ENCODE results near the gene GRIK4. TPM values are rescaled to one million over a fixed set of nuclear protein-coding genes. Genes with fewer than 3 reads are reported as not detected.

The GRIK4 gene
- total RNA-seq, 1 donor from 2014 or later: 0.89 TPM

DNA sequence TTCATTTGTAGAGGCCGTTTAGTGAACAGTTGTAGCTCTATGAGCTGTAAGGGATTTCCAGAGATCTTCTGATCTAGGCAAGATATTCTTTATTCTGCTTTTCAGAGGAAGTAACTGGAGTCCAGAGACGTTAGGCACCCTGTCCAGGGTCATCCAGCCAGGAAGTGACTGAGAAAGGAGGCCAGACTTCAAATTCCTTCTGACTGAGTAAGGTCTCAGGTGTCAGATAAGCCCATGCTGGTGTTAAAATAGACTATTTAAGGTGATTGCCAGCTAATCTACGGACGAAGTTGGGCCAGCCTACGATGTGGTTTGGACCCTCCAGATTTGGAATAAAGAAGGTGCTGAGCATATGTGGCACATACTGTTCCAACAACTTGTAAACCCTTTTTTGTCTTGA lies 54.6 kb downstream of the GRIK4 start:
- Mint-ChIP-seq H3K4me3 (peak overlapping the region; percentile 44), H3K4me1 (peaks cover 36% of the 10 kb centered on the region), H3K9me3 (no peaks in the 10 kb centered on the region), H3K27me3 (ENCODE audit: low read depth) (peaks cover 27% of the 10 kb centered on the region), H3K36me3 (ENCODE audit: low read depth) (no peaks in the 10 kb centered on the region), H3K27ac (ENCODE audit: unreplicated experiment) (no peak overlapping the region)
- TF ChIP-seq, protein P1, sequence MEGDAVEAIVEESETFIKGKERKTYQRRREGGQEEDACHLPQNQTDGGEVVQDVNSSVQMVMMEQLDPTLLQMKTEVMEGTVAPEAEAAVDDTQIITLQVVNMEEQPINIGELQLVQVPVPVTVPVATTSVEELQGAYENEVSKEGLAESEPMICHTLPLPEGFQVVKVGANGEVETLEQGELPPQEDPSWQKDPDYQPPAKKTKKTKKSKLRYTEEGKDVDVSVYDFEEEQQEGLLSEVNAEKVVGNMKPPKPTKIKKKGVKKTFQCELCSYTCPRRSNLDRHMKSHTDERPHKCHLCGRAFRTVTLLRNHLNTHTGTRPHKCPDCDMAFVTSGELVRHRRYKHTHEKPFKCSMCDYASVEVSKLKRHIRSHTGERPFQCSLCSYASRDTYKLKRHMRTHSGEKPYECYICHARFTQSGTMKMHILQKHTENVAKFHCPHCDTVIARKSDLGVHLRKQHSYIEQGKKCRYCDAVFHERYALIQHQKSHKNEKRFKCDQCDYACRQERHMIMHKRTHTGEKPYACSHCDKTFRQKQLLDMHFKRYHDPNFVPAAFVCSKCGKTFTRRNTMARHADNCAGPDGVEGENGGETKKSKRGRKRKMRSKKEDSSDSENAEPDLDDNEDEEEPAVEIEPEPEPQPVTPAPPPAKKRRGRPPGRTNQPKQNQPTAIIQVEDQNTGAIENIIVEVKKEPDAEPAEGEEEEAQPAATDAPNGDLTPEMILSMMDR (conservative IDR thresholded peaks at IDR 0.05): no peak
- no peak for DNase-seq (ENCODE audit: low read depth, low spot score)

DNA sequence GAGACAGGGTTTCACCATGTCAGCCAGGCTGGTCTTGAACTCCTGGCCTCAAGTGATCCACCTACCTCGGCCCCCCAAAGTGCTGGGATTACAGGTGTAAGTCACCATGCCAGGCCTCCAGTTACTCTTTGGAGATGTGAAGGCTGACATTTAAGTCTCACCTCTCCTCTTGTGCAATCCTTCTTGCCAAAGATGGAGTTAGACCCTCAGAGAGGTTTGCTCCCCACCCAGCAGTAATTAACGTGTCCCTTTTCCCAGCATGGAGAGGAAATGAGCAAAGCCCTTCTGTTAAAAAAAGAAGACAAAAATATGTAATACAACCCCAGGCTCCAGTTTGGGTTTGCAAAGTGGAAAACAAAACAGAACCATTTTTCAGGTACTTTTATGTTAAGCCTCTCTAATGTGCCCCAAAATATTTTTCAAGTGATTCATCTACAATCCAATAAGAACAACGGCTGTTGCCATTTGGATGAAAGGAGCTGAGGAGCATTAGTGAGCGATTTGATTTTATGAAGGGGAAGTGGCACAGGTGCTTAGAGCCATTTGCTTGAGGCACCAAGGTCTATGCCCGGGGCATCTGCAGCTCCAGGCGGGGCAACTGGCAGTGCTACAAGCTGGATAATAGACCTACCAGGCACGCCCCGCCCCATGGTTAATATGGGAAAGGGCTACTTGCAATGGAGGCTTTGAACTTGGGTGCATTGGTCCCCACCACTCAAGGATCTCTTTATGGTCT lies 57.2 kb downstream of the GRIK4 start:
- Mint-ChIP-seq H3K4me3 (no peak overlapping the region), H3K4me1 (peaks cover 16% of the 10 kb centered on the region), H3K27me3 (ENCODE audit: low read depth) (peaks cover 15% of the 10 kb centered on the region), H3K36me3 (ENCODE audit: low read depth) (no peaks in the 10 kb centered on the region), H3K9me3 (no peaks in the 10 kb centered on the region), H3K27ac (ENCODE audit: unreplicated experiment) (no peak overlapping the region)
- DNase-seq (ENCODE audit: low read depth, low spot score): no peak
- TF ChIP-seq, protein P1 (conservative IDR thresholded peaks at IDR 0.05): no peak

DNA sequence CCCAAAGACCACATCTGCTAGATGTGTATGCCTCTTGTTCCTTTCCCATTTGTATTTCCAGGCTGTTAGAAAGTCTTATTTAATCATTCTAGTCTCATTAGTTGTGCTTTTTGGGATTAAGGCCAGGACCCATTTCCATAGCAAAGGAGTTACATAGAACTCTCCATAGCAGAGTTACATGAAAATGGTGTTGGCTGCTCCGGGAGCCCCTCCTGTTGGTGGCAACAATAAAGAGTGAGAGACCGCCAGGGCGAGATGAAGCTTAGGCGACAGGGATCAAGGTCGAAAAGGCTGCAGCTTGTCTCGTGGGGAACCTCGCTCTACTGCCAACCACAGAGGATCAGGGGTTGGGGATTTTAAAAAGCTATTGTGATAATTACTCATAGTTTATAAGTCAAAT lies 58.3 kb downstream of the GRIK4 start:
- Mint-ChIP-seq H3K4me1 (peaks cover 13% of the 10 kb centered on the region), H3K4me3 (no peak overlapping the region), H3K27me3 (ENCODE audit: low read depth) (peaks cover 14% of the 10 kb centered on the region), H3K9me3 (no peaks in the 10 kb centered on the region), H3K27ac (ENCODE audit: unreplicated experiment) (no peak overlapping the region), H3K36me3 (ENCODE audit: low read depth) (no peaks in the 10 kb centered on the region)
- TF ChIP-seq, protein P1 (conservative IDR thresholded peaks at IDR 0.05): no peak
- no peak for DNase-seq (ENCODE audit: low read depth, low spot score)

DNA sequence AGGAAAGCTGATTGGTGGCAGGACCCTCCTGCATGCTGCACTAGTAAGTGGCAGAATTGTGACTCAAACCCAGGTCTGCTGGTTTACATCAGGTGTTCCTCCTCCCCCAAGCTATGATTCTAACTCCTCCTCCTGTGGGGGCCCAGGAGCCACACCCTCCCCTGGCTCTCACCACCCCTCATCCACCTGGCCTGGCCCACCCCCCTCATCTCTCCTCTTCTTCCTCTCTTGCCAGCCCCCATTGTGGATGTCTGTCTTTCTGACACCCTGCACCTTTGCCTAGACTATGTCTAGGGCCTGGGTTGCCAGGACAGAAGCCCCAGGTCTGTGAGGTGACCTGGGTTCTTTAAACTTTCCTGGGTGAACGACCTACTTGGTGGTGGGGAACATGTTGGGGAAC lies 59.9 kb downstream of the GRIK4 start:
- H3K4me1 Mint-ChIP-seq: no peaks in the 10 kb centered on the region
- H3K9me3 Mint-ChIP-seq: no peaks in the 10 kb centered on the region
- H3K27me3 Mint-ChIP-seq (ENCODE audit: low read depth): peaks cover 9% of the 10 kb centered on the region
- H3K4me3 Mint-ChIP-seq: no peak overlapping the region
- TF ChIP-seq, protein P1 (conservative IDR thresholded peaks at IDR 0.05): no peak
- no peaks in the 10 kb centered on the region for H3K36me3 Mint-ChIP-seq (ENCODE audit: low read depth)
- DNase-seq (ENCODE audit: low read depth, low spot score): no peak
- H3K27ac Mint-ChIP-seq (ENCODE audit: unreplicated experiment): no peak overlapping the region

DNA sequence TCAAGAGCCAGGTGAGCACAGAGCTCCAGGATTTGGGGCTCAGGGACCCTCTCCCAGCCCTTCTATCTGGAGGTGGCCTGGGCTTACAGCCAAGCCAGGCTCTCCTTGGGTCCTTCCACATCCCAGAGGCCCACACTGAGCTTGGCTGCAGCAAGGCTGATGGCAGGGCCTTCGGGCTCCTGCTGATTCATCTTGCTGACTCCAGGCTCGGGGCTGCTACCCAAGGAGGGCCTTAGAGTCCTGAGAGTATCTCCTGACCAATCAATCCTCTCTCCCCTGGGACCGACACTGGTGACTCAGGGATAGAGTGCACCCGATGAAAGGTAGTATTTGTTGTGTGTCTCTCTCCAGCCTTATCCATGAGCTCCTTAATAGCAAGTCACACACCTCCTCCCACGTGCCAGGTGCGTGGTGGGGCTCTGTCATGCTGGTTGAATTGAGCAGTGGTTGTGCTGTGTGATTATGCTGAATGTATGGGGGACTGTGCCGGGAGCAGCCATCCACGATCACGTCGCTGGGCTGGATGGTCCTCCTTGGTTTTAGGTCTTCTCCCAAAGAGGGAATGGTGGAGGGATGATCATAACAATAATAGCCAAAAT lies 62.3 kb downstream of the GRIK4 start:
- H3K36me3 Mint-ChIP-seq (ENCODE audit: low read depth): no peaks in the 10 kb centered on the region
- TF ChIP-seq, protein P1 (conservative IDR thresholded peaks at IDR 0.05): no peak
- no peaks in the 10 kb centered on the region for H3K9me3 Mint-ChIP-seq
- H3K27me3 Mint-ChIP-seq (ENCODE audit: low read depth): peaks cover 14% of the 10 kb centered on the region
- H3K4me3 Mint-ChIP-seq: no peak overlapping the region
- no peak for DNase-seq (ENCODE audit: low read depth, low spot score)
- no peaks in the 10 kb centered on the region for H3K4me1 Mint-ChIP-seq
- no peak overlapping the region for H3K27ac Mint-ChIP-seq (ENCODE audit: unreplicated experiment)
